ENCODE data around the gene HIC1. TPM values are rescaled to one million over a fixed set of nuclear protein-coding genes. Genes with fewer than 3 reads are reported as not detected.

Gene HIC1
- total RNA-seq, 4 donors from 2014 or later = 3.6 to 26.8 (median 10.0) TPM

- TF ChIP-seq, protein P1, sequence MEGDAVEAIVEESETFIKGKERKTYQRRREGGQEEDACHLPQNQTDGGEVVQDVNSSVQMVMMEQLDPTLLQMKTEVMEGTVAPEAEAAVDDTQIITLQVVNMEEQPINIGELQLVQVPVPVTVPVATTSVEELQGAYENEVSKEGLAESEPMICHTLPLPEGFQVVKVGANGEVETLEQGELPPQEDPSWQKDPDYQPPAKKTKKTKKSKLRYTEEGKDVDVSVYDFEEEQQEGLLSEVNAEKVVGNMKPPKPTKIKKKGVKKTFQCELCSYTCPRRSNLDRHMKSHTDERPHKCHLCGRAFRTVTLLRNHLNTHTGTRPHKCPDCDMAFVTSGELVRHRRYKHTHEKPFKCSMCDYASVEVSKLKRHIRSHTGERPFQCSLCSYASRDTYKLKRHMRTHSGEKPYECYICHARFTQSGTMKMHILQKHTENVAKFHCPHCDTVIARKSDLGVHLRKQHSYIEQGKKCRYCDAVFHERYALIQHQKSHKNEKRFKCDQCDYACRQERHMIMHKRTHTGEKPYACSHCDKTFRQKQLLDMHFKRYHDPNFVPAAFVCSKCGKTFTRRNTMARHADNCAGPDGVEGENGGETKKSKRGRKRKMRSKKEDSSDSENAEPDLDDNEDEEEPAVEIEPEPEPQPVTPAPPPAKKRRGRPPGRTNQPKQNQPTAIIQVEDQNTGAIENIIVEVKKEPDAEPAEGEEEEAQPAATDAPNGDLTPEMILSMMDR (IDR thresholded peaks at IDR 0.05; ENCODE audit: low read depth) = no peak
Measured at GRCh38 chr17:2050300-2051060, 4.4 kb upstream of the HIC1 start.

DNA sequence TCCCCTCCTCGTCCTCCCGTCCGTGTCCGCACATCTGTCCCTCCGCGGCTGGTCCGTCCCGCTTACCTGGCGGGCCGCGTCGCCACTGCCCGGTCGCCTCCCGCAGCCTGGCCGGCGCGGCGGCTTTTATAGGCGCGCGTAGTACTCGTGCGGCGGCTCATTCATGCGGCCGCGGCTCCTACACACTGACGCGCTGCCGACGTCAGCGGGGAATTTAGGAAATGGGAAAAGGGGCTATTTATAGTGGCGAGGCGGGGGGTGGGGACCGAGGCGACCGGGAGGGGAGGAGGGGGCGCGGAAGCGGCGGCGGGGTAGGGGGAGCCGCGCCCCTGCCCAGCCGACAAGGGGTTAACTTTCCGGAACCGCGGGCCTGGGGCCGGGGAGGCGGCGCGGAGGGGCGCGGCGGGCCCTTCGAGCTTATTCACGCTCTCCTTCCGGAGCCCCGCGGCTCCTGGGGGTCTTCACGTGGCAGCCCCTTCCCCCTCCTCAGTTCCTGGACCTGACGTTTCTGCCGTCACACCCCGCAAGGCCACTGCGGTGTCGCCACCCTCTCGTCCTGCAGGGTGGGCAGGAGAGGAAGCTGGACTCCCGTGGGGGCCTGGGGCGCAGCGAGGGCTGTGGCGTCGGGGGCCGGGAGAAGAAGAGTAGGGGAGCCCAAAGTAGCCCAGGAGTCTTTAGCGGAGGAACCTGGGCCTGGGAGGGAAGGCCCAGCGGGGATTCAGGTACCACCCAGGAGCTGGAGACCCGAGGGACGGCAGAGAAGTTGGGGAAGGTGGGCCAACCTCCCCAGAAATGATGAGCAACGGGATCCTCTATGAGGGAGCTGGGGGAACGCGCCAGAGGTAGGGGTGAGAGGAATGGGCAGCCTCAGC lies 3.6 kb upstream of the HIC1 start:
- TF ChIP-seq, protein P1 (IDR thresholded peaks at IDR 0.05; ENCODE audit: low read depth) = no peak

DNA sequence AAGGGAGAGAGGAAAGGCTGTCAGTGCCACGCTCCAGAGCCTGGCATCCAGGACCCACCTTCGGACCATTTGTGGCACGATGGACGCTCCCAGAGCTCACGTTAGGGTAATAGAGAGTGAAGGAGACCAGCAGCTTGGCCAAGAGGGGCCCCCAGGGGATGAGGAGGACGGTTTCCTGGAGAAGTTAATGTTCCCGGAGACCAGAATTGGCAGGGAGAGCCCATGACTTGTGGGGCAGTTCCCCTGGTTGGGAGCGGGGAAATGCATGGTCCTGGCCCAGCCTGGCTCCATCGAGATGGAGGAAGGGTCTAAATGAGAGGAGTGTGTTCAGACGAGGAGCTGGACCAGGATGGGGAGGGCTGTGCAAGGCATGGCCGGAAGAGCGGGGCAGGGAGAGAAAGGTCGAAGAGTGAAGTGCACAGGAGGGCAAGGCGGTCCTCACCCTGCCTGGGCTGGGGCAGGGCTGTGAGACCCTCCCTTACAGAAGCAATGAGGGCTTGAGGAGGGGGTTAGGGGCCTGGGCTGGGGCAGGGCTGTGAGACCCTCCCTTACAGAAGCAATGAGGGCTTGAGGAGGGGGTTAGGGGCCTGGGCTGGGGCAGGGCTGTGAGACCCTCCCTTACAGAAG lies 2.9 kb upstream of the HIC1 start:
- TF ChIP-seq, protein P1 (IDR thresholded peaks at IDR 0.05; ENCODE audit: low read depth) = no peak

GRCh38 chr17:2053380-2054261 lies 1.3 kb upstream of the HIC1 start:
- TF ChIP-seq, protein P1 (IDR thresholded peaks at IDR 0.05; ENCODE audit: low read depth) = no peak

DNA sequence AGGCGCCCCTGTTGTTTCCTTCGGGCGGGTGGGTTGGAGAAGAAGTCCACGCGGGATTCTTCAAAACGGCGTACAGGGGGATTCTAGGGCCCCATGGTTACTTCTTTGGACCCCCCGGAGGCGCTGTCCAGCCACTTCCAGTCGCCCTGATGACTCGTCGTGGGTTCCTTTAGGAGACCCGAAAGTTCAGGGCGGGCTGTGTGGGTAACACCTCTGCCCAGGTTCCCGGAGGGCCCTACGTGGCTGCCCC lies 716 bp upstream of the HIC1 start:
- TF ChIP-seq, protein P1 (IDR thresholded peaks at IDR 0.05; ENCODE audit: low read depth) = no peak

DNA sequence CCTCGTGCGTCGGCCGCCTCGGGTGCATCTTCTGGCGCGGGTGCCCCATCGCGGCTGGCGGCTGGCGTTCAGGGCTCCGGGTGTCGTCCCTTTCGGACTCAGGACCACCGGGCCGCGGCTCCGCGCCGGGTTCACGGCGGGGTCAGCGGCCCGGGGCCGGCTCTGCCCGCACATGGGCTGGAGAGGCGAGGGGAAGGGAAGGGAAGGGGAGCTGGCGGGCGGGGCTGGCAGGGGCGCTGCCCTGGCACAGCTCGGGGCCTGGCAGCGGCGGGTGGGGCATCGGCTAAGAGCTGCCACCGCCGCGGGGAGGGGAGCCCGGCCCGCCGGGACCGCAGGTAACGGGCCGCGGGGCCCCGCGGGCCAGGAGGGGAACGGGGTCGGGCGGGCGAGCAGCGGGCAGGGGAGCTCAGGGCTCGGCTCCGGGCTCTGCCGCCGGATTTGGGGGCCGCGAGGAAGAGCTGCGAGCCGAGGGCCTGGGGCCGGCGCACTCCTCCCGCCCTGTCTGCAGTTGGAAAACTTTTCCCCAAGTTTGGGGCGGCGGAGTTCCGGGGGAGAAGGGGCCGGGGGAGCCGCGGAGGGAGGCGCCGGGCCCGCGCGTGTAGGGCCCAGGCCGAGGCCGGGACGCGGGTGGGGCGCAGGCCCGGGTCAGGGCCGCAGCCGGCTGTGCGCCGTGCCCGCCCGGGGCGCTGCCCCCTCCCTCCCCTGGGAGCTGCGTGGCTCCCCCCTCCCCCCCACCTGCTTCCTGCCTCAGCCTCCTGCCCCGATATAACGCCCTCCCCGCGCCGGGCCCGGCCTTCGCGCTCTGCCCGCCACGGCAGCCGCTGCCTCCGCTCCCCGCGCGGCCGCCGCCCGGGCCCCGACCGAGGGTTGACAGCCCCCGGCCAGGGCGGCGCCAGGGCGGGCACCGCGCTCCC lies 646 bp downstream of the HIC1 start:
- TF ChIP-seq, protein P1 (IDR thresholded peaks at IDR 0.05; ENCODE audit: low read depth) = no peak

All from subcutaneous adipose tissue (tissue), 4 donors.